Measurements from ENCODE around the gene ARHGAP40.

Gene ARHGAP40

GRCh38 chr20:38581013-38581412 lies 20.6 kb upstream of the ARHGAP40 start, which contains the start of gene ADIG:
TSS of gene ADIG (plus strand) at chr20:38581197. CDS start at chr20:38581251, 54 bp downstream.
- Histone ChIP-seq H3K9ac (ENCODE audit: insufficient read length, low read depth) (no peak within 1 kb of the TSS), H3K4me3 (ENCODE audit: insufficient read length, low read depth) (no peak within 1 kb of the TSS), H3K27me3 (ENCODE audit: insufficient read depth, insufficient read length) (no peaks in the 10 kb centered on the region), H3K4me1 (ENCODE audit: insufficient read depth, insufficient read length) (peaks cover 14% of the 10 kb centered on the region), H3K36me3 (ENCODE audit: insufficient read depth, insufficient read length, low read length) (peaks cover 17% of the 10 kb centered on the region), H3K9me3 (ENCODE audit: insufficient read depth, low read length) (no peaks in the 10 kb centered on the region)
- no peak for TF ChIP-seq SUZ12 (IDR thresholded peaks at IDR 0.05; ENCODE audit: extremely low read depth, insufficient read depth, insufficient read length)
- no peak for TF ChIP-seq ZNF274 (IDR thresholded peaks at IDR 0.05; ENCODE audit: low read depth, low read length)
- TF ChIP-seq YY1 (IDR thresholded peaks at IDR 0.05; ENCODE audit: insufficient read depth, insufficient read length): no peak
- DNase-seq (ENCODE audit: low read depth, low spot score): no peak

GRCh38 chr20:38581830-38582358 lies 19.7 kb upstream of the ARHGAP40 start:
- H3K4me1 ChIP-seq (ENCODE audit: insufficient read depth, insufficient read length): peaks cover 12% of the 10 kb centered on the region

GRCh38 chr20:38583306-38583705 lies 18.3 kb upstream of the ARHGAP40 start:
- DNase-seq (ENCODE audit: low read depth, low spot score): no peak
- Histone ChIP-seq H3K36me3 (ENCODE audit: insufficient read depth, insufficient read length, low read length) (no peaks in the 10 kb centered on the region), H3K4me1 (ENCODE audit: insufficient read depth, insufficient read length) (peaks cover 12% of the 10 kb centered on the region), H3K9ac (ENCODE audit: insufficient read length, low read depth) (no peak overlapping the region), H3K9me3 (ENCODE audit: insufficient read depth, low read length) (no peaks in the 10 kb centered on the region), H3K27me3 (ENCODE audit: insufficient read depth, insufficient read length) (no peaks in the 10 kb centered on the region), H3K4me3 (ENCODE audit: insufficient read length, low read depth) (no peak overlapping the region)
- no peak for TF ChIP-seq ZNF274 (IDR thresholded peaks at IDR 0.05; ENCODE audit: low read depth, low read length)

More at GRCh38 chr20:38581830-38582358, 19.7 kb upstream of the ARHGAP40 start:
- Histone ChIP-seq H3K27me3 (ENCODE audit: insufficient read depth, insufficient read length) (no peaks in the 10 kb centered on the region), H3K9ac (ENCODE audit: insufficient read length, low read depth) (no peak overlapping the region), H3K36me3 (ENCODE audit: insufficient read depth, insufficient read length, low read length) (peaks cover 8% of the 10 kb centered on the region), H3K4me3 (ENCODE audit: insufficient read length, low read depth) (no peak overlapping the region), H3K9me3 (ENCODE audit: insufficient read depth, low read length) (no peaks in the 10 kb centered on the region)
- DNase-seq (ENCODE audit: low read depth, low spot score): no peak
- no peak for TF ChIP-seq ZNF274 (IDR thresholded peaks at IDR 0.05; ENCODE audit: low read depth, low read length)
- no peak for TF ChIP-seq SUZ12 (IDR thresholded peaks at IDR 0.05; ENCODE audit: extremely low read depth, insufficient read depth, insufficient read length)
- no peak for TF ChIP-seq YY1 (IDR thresholded peaks at IDR 0.05; ENCODE audit: insufficient read depth, insufficient read length)

- no peak overlapping the region for H3K4me3 ChIP-seq (ENCODE audit: insufficient read length, low read depth)
- no peak for TF ChIP-seq SUZ12 (IDR thresholded peaks at IDR 0.05; ENCODE audit: extremely low read depth, insufficient read depth, insufficient read length)
- TF ChIP-seq YY1 (IDR thresholded peaks at IDR 0.05; ENCODE audit: insufficient read depth, insufficient read length): no peak
- no peak for TF ChIP-seq ZNF274 (IDR thresholded peaks at IDR 0.05; ENCODE audit: low read depth, low read length)
- no peaks in the 10 kb centered on the region for H3K27me3 ChIP-seq (ENCODE audit: insufficient read depth, insufficient read length)
- H3K36me3 ChIP-seq (ENCODE audit: insufficient read depth, insufficient read length, low read length): no peaks in the 10 kb centered on the region
- peaks cover 12% of the 10 kb centered on the region for H3K4me1 ChIP-seq (ENCODE audit: insufficient read depth, insufficient read length)
- DNase-seq (ENCODE audit: low read depth, low spot score): no peak
- H3K9me3 ChIP-seq (ENCODE audit: insufficient read depth, low read length): no peaks in the 10 kb centered on the region
- H3K9ac ChIP-seq (ENCODE audit: insufficient read length, low read depth): no peak overlapping the region
These were observed 17.4 kb upstream of the ARHGAP40 start for GRCh38 chr20:38584099-38584763.

DNA sequence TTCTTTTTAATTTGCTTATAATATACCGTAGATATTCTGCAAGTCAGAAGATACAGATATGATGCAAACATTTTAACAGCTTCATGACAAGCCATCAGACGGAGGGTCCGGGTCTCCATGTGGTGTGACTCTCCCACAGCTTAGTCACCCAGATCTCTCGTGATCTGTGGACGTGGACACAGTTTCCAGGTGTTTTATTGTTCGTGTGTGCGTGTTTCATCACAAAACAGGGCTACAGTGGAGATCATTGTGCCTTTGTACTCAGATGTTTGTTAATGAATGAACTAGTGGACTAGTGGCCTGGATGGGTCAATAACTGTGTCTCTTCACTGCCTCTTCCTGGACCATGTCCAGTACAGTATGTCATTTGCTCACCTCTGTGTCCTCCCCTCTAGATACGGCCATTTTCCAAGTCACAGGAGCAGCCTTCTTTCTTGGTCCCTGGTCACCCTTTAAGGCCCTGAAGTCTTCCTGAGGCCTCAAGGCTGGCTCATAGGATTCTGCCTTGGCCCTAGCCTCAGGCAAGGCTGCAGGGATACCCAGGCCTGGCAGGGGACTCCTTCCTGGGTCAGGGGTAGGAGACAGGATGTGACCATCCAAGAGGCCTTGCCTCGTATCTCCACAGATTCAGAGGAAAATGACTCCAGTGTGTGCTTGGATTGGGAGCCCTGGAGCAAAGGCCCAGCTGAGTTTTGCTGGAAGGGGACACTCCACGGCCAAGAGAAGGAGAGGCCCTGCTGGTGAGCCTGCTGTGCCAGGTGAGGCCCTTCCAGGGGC lies 16.0 kb upstream of the ARHGAP40 start:
- TF ChIP-seq ZNF274 (IDR thresholded peaks at IDR 0.05; ENCODE audit: low read depth, low read length) (no peak), YY1 (IDR thresholded peaks at IDR 0.05; ENCODE audit: insufficient read depth, insufficient read length) (no peak), SUZ12 (IDR thresholded peaks at IDR 0.05; ENCODE audit: extremely low read depth, insufficient read depth, insufficient read length) (no peak)
- no peak for DNase-seq (ENCODE audit: low read depth, low spot score)
- H3K36me3 ChIP-seq (ENCODE audit: insufficient read depth, insufficient read length, low read length): no peaks in the 10 kb centered on the region

GRCh38 chr20:38586181-38586525 lies 15.5 kb upstream of the ARHGAP40 start:
- Histone ChIP-seq H3K27me3 (ENCODE audit: insufficient read depth, insufficient read length) (no peaks in the 10 kb centered on the region), H3K36me3 (ENCODE audit: insufficient read depth, insufficient read length, low read length) (no peaks in the 10 kb centered on the region), H3K4me1 (ENCODE audit: insufficient read depth, insufficient read length) (peaks cover 8% of the 10 kb centered on the region), H3K9me3 (ENCODE audit: insufficient read depth, low read length) (no peaks in the 10 kb centered on the region), H3K9ac (ENCODE audit: insufficient read length, low read depth) (no peak overlapping the region), H3K4me3 (ENCODE audit: insufficient read length, low read depth) (no peak overlapping the region)
- DNase-seq (ENCODE audit: low read depth, low spot score): no peak
- no peak for TF ChIP-seq YY1 (IDR thresholded peaks at IDR 0.05; ENCODE audit: insufficient read depth, insufficient read length)
- no peak for TF ChIP-seq SUZ12 (IDR thresholded peaks at IDR 0.05; ENCODE audit: extremely low read depth, insufficient read depth, insufficient read length)
- TF ChIP-seq ZNF274 (IDR thresholded peaks at IDR 0.05; ENCODE audit: low read depth, low read length): no peak

More for the DNA sequence above, 16.0 kb upstream of the ARHGAP40 start:
- Histone ChIP-seq H3K9ac (ENCODE audit: insufficient read length, low read depth) (no peak overlapping the region), H3K4me3 (ENCODE audit: insufficient read length, low read depth) (no peak overlapping the region), H3K27me3 (ENCODE audit: insufficient read depth, insufficient read length) (no peaks in the 10 kb centered on the region), H3K9me3 (ENCODE audit: insufficient read depth, low read length) (no peaks in the 10 kb centered on the region), H3K4me1 (ENCODE audit: insufficient read depth, insufficient read length) (peaks cover 12% of the 10 kb centered on the region)

GRCh38 chr20:38588303-38588702 lies 13.3 kb upstream of the ARHGAP40 start:
- no peak for TF ChIP-seq ZNF274 (IDR thresholded peaks at IDR 0.05; ENCODE audit: low read depth, low read length)

More at GRCh38 chr20:38588303-38588702, 13.3 kb upstream of the ARHGAP40 start:
- DNase-seq (ENCODE audit: low read depth, low spot score): no peak
- H3K27me3 ChIP-seq (ENCODE audit: insufficient read depth, insufficient read length): no peaks in the 10 kb centered on the region
- no peaks in the 10 kb centered on the region for H3K36me3 ChIP-seq (ENCODE audit: insufficient read depth, insufficient read length, low read length)
- peaks cover 2% of the 10 kb centered on the region for H3K4me1 ChIP-seq (ENCODE audit: insufficient read depth, insufficient read length)
- no peak overlapping the region for H3K4me3 ChIP-seq (ENCODE audit: insufficient read length, low read depth)
- no peaks in the 10 kb centered on the region for H3K9me3 ChIP-seq (ENCODE audit: insufficient read depth, low read length)
- H3K9ac ChIP-seq (ENCODE audit: insufficient read length, low read depth): no peak overlapping the region
